ENCODE data around the gene PELI2. TPM values are rescaled to one million over a fixed set of nuclear protein-coding genes. Genes with fewer than 3 reads are reported as not detected.

Gene PELI2
- polyA plus RNA-seq, 1 donor (not counting 4 experiments of a cell fraction or from before 2014, with no cell fraction given), result not detected

DNA sequence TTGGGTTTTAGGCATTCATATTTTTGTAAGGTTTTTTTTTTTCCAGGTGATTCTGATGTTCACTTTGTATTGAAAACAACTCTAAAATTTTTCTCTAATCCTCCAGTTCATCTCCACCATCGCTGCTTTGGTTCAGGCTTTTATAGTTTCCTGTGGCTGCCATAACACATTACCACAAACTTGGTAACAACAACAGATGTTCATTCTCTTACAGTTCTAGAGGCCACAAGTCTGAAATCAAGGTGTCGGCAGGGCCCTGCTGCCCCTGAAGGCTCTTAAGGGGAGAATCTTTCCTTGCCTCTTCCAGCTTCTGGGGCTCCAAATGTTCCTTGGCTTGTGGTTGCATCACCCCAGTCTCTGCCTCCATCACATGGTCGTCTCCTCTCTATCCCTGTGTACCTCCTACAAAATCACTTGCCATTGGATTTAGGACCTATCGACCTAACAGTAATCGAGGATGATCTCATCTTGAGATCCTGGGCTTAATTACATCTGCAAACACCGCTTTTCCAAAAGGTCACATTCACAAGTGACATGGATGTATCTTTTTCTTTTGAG lies 55.2 kb downstream of the PELI2 start:
- no peak overlapping the region for H3K4me2 ChIP-seq (ENCODE audit: control insufficient read depth, extremely low read depth, insufficient read depth, low read depth, low read length)
- H3K4me3 ChIP-seq (ENCODE audit: control insufficient read depth in 2 of 3, extremely low read depth in 1 of 3, insufficient read depth in 2 of 3, low read depth in 1 of 3, low read length in 3 of 3), result no peak overlapping the region
- peaks cover 3% of the 10 kb centered on the region for H3K27me3 ChIP-seq (ENCODE audit: control insufficient read depth, extremely low read depth, insufficient read depth, low read length)
- no peak for FAIRE-seq
- H3K9me1 ChIP-seq (ENCODE audit: control insufficient read depth, extremely low read depth, insufficient read depth, low read length), result no peaks in the 10 kb centered on the region
- no peaks in the 10 kb centered on the region for H4K20me1 ChIP-seq (ENCODE audit: control insufficient read depth, extremely low read depth, insufficient read depth, low read length)
- no peak overlapping the region for H3K9ac ChIP-seq (ENCODE audit: control insufficient read depth, extremely low read depth, insufficient read depth, low read length)
- H3K27ac ChIP-seq (ENCODE audit: control insufficient read depth, insufficient read depth, low read length), result no peak overlapping the region
- no peaks in the 10 kb centered on the region for H3K36me3 ChIP-seq (ENCODE audit: control insufficient read depth in 2 of 2, extremely low read depth in 1 of 2, insufficient read depth in 2 of 2, low read length in 2 of 2)
- TF ChIP-seq, protein P1, sequence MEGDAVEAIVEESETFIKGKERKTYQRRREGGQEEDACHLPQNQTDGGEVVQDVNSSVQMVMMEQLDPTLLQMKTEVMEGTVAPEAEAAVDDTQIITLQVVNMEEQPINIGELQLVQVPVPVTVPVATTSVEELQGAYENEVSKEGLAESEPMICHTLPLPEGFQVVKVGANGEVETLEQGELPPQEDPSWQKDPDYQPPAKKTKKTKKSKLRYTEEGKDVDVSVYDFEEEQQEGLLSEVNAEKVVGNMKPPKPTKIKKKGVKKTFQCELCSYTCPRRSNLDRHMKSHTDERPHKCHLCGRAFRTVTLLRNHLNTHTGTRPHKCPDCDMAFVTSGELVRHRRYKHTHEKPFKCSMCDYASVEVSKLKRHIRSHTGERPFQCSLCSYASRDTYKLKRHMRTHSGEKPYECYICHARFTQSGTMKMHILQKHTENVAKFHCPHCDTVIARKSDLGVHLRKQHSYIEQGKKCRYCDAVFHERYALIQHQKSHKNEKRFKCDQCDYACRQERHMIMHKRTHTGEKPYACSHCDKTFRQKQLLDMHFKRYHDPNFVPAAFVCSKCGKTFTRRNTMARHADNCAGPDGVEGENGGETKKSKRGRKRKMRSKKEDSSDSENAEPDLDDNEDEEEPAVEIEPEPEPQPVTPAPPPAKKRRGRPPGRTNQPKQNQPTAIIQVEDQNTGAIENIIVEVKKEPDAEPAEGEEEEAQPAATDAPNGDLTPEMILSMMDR (optimal IDR thresholded peaks at IDR 0.05 in 1 of 3, IDR thresholded peaks at IDR 0.05 in 1 of 3, conservative IDR thresholded peaks at IDR 0.05 in 1 of 3; ENCODE audit: extremely low read depth in 1 of 3, insufficient read depth in 2 of 3, low read length in 3 of 3), result no peak
- H3K4me1 ChIP-seq (ENCODE audit: control insufficient read depth, extremely low read depth, insufficient read depth, low read length), result no peaks in the 10 kb centered on the region
- dilution Hi-C loops (cut with MboI; ENCODE audit: extremely low pct_ligation_motif_present, low sequenced_read_pairs), result no loop called here
- H3K79me2 ChIP-seq (ENCODE audit: control insufficient read depth, insufficient read depth, low read length), result no peaks in the 10 kb centered on the region
- DNase-seq (ENCODE audit: low read depth, low spot score), result no peak
- H2AFZ ChIP-seq (ENCODE audit: control insufficient read depth, low read length), result no peak overlapping the region
- no peaks in the 10 kb centered on the region for H3K9me3 ChIP-seq (ENCODE audit: control insufficient read depth, low read depth, low read length)

DNA sequence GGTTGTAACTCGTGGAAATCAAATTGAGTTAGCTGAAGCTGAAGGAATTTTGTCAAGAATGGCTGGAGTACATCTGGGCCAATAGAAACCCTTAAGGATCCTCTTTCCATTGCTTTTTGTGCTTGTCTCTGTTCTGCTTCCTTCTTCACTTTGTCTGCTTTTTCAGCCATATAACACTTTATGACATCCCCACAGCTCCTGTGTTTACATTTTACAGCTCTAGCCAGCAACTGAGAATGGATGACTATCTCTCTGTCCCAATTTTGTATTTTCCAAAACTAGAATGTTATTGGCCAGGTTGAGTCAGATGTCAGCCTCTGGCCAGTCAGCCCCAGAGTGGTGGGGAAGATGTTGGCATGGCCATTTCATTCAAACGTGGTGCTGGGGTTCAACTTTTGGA lies 57.6 kb downstream of the PELI2 start:
- dilution Hi-C loops (cut with MboI; ENCODE audit: extremely low pct_ligation_motif_present, low sequenced_read_pairs), result no loop called here
- H3K79me2 ChIP-seq (ENCODE audit: control insufficient read depth, insufficient read depth, low read length), result no peaks in the 10 kb centered on the region
- peaks cover 4% of the 10 kb centered on the region for H3K27me3 ChIP-seq (ENCODE audit: control insufficient read depth, extremely low read depth, insufficient read depth, low read length)

More for the DNA sequence above, 57.6 kb downstream of the PELI2 start:
- Histone ChIP-seq H3K4me1 (ENCODE audit: control insufficient read depth, extremely low read depth, insufficient read depth, low read length) (no peaks in the 10 kb centered on the region), H3K9me3 (ENCODE audit: control insufficient read depth, low read depth, low read length) (no peaks in the 10 kb centered on the region), H4K20me1 (ENCODE audit: control insufficient read depth, extremely low read depth, insufficient read depth, low read length) (no peaks in the 10 kb centered on the region), H3K36me3 (ENCODE audit: control insufficient read depth in 2 of 2, extremely low read depth in 1 of 2, insufficient read depth in 2 of 2, low read length in 2 of 2) (no peaks in the 10 kb centered on the region), H3K4me3 (ENCODE audit: control insufficient read depth in 2 of 3, extremely low read depth in 1 of 3, insufficient read depth in 2 of 3, low read depth in 1 of 3, low read length in 3 of 3) (no peak overlapping the region), H3K27ac (ENCODE audit: control insufficient read depth, insufficient read depth, low read length) (no peak overlapping the region), H3K9ac (ENCODE audit: control insufficient read depth, extremely low read depth, insufficient read depth, low read length) (no peak overlapping the region), H3K4me2 (ENCODE audit: control insufficient read depth, extremely low read depth, insufficient read depth, low read depth, low read length) (no peak overlapping the region), H3K9me1 (ENCODE audit: control insufficient read depth, extremely low read depth, insufficient read depth, low read length) (no peaks in the 10 kb centered on the region), H2AFZ (ENCODE audit: control insufficient read depth, low read length) (no peak overlapping the region)
- DNase-seq (ENCODE audit: low read depth, low spot score), result no peak
- FAIRE-seq, result no peak
- TF ChIP-seq, protein P1 (optimal IDR thresholded peaks at IDR 0.05 in 1 of 3, IDR thresholded peaks at IDR 0.05 in 1 of 3, conservative IDR thresholded peaks at IDR 0.05 in 1 of 3; ENCODE audit: extremely low read depth in 1 of 3, insufficient read depth in 2 of 3, low read length in 3 of 3), result no peak
- TF ChIP-seq EZH2 (IDR thresholded peaks at IDR 0.05; ENCODE audit: low read length), result no peak

Data from keratinocyte (primary cell).